ENCODE results near the gene BBC3.

The BBC3 gene

DNA sequence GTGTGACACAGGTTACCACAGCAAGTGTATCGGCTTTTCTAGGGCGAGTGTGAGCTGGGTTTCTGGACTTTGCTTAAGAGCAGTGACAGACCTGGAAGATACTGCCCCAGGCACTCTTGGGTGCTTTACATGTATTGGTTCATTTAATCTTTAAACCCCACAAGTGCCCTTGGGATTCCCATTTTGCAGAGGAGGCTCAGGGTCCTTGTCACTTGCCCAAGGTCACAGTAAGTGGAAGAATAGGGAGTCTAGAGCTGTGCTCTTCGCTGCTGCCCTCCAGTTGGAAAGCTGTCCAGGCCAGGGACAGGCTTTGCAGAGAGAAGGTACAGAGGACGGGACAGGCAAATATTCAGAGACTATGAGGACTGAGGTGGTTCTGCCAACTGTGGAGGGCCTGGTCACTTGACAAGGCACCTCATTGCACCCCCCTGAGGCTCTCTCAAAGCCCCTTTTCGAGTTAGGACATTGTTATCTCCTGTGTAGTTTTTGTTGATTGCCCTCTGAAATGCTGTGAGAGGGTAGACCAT is 42.4 kb downstream of the BBC3 start:
- no peak for DNase-seq

DNA sequence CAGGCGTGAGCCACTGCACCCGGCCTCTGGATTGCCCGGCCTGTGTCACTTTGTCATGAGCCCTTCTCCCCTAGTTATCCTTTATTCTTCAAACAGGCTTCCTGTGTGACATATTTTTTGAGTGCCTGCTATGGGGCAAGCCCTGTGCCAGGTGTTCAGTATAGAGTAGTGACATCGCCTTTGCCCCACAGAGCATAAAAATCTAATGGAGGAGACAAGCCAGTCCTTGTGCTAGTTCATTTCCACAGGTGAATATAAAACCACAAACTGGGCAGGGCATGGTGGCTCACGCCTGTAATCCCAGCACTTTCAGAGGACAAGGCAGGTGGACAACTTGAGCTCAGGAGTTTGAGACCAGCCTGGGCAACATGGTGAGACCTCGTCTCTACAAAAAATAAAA is 43.2 kb downstream of the BBC3 start:
- no peak for DNase-seq

DNA sequence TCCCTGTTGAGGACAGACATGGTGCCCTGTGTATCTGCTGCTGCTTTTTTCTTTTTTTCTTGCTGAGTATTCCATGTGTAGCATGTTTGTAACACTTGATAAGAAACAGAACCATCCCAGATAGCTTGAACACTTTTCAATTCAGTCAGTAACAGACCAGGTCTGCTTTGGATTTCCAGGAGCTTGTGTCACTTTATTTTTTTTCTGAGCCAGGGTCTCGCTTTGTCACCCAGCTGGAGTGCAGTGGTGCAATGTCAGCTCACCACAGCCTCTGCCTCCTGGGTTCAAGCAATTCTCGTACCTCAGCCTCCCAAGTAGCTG is 43.7 kb downstream of the BBC3 start:
- DNase-seq: no peak

DNA sequence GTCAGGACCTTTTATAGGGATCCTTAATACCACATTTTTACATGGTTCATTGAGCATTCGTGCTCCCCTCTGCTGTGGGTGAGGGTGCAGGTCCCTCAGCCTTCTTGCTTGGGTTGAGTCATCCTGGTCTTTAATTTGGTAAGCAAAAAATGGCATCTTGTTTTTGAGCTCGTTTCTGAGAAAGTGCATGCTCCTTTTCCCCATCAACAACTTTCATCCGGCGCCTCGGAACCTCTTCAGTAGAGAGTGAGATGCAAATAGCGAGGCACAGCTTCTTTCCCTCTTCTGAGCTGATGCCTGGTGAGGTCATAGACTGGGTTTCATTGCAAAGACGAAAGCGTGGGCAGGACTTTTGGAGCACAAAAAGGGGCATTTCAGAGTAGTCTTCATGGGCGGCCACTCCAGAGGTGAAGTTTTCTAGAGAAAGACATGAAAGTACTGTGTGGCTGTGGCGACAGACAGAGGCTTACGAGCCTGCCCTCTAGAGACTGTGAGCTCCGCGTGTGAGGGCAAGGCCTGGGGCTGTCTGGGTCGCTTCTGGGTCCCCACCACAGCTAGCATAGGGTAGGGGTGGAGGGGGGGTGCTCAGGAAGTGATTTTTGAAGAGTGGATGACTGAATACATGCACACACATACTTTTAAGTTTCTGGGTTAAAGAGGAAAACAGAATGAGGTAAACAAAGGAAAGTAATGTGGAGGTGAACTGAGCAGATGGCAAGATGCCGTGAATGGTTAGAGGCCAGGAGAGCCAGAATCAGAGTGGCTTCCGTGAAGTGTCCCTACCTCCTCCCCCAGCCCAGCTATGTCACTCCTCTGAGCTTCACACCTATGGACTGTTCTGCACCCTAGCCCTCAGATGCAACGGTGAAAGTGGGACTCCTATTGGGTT is 44.3 kb downstream of the BBC3 start:
- peak; percentile 91 for DNase-seq

DNA sequence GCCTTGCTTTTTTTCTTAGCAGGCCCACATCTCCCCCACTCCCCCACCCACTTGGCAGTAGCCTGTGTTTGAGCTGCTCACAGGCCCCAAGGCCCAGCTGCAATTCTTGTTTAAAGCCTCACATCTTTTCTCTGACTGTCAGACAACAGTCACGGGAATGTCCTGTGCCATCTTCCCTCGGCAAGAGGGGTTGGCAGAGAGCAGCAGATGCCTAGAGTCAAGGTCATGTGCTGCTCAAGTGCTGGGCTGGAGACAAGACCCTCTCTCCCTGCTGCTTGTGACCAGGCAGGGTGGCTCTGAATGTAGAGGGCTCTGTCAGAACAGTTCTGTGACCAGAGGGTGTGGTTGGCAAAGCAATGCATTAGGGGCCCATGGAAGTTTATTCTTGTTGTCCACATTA is 47.4 kb downstream of the BBC3 start:
- no peak for DNase-seq

DNA sequence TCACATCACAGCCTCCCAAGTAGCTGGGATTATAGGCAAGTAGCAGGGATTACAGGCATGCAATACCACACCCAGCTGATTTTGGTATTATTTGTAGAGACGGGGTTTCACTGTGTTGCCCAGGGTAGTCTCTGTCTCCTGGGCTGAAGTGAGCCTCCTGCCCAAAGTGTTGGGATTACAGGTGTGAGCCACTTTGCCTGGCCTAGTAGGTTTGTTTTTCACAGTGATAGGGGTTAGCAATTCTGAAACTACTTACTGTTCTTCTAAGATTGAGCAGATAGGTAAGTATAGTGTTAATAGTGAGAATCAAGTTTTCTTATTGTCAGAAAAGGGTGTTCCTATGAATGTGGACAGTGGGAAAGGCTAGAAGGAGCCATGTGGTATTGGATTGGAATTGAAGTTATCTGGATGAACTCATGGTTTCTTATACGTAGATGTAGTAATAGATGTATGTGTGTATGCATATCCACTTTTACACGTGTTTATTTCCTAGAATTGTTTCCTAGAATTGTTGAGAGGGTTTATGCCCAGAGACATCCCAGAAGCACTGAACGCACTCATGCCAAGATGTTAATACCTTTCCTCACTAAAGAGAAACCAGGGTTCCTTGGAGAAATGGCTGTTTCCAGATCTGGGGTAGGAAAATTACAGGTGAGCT is 51.2 kb downstream of the BBC3 start:
- no peak for DNase-seq

DNA sequence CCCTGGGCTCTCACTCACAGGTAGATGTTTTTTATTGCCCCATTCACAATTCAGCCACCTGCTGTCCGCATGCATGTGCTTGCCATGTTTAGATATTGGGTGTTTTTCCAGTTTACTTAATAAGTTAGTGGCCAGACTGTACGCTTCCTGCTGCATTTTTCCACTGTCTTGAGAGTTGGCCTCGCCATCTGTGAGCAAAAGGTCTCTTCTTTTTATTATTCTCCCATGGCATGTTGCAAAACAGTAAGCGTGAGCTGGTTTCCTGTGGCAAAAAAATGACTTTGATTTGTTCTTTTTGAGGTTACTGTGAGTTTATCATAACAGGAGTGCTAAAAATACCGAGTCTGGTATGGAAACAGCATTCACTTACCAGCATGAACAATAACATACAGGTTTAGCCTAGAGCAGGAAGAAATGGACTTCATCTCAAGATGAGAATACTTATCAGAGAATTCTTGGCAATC is 54.3 kb downstream of the BBC3 start:
- peak; percentile 77 for DNase-seq

DNA sequence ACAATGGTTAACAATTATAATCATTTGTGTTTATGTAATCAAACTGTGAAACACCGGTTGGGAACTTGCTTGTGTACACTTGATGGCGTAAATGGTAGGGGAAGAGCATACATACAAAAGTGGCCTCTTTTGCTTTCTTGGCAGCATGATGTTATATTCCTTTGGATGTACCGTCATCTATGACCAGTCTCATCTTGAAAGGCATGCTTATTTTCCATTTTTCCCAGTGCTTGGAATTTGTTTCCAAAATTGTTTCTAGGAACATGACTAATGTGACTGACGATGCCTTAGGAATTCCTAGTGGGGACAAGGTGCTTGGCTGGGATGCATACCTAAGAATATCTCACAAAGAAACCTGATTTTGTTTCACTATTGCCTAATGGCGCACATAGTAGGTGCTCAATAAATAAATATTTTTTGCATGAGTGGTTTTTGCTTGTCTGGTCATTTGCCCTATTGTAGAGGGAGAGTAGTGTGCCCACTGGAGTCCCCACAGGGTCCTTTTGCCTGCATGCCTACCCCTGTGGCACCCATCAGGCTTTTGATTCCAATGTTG is 54.9 kb downstream of the BBC3 start:
- no peak for DNase-seq

DNA sequence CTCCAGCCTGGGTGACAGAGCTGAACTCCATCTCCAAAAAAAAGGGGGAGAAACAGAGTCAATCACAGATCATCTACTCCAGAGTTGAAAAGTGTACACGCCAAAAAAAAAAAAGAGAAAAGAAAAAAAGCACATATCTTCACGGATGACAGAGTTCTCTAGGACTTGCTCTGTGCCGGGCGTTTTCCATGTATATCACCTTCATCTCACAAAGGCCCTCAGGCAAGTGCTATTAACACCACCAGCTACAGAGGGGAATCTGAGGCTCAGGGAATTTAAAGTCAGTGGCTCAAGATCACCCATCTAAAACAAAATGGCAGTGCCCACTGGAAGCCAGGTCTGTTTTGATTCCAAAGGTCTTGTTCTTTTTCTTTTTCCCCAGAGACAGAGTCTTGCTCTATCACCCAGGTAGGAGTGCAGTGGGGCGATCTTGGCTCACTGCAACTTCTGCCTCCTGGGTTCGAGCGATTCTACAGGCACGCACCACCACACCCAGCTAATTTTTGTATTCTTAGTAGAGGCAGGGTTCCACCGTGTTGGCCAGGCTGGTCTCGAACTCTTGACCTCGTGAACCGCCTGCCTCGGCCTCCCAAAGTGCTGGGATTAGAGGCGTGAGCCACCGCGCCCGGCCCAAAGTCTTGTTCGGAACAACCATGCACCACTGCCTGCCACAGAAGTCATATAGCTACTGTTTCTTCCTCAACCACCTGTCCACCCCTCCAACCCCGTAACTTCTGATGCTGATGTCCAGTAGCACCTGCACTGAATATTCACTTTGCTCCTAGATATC is 58.1 kb downstream of the BBC3 start:
- DNase-seq: no peak

Measured in activated effector memory CD4-positive, alpha-beta T cell treated with anti-CD3 and anti-CD28 coated beads, Interleukin-2, amount 50 U/mL, for 16 hours (primary cell).